Hepatocyte (in vitro differentiated cells): ENCODE measurements around the gene SLCO3A1.

Experiments used
- EZH2 ChIP-seq: fragments of 200-600 bp; sonication (generic); IDR thresholded peaks from 2 replicates; pipeline ENCODE4 v1.6.1; 2016; ENCODE audit warnings: antibody characterized with exemption, mild to moderate bottlenecking, borderline replicate concordance
- TF ChIP-seq, protein P1 (sequence below): fragments of 200-600 bp; sonication (generic); IDR thresholded peaks from 2 replicates; pipeline ENCODE4 v1.5.1; 2016; ENCODE audit warnings: antibody characterized with exemption, mild to moderate bottlenecking; ENCODE audit not compliant: poor library complexity

- no peak for TF ChIP-seq EZH2
- TF ChIP-seq, protein P1, sequence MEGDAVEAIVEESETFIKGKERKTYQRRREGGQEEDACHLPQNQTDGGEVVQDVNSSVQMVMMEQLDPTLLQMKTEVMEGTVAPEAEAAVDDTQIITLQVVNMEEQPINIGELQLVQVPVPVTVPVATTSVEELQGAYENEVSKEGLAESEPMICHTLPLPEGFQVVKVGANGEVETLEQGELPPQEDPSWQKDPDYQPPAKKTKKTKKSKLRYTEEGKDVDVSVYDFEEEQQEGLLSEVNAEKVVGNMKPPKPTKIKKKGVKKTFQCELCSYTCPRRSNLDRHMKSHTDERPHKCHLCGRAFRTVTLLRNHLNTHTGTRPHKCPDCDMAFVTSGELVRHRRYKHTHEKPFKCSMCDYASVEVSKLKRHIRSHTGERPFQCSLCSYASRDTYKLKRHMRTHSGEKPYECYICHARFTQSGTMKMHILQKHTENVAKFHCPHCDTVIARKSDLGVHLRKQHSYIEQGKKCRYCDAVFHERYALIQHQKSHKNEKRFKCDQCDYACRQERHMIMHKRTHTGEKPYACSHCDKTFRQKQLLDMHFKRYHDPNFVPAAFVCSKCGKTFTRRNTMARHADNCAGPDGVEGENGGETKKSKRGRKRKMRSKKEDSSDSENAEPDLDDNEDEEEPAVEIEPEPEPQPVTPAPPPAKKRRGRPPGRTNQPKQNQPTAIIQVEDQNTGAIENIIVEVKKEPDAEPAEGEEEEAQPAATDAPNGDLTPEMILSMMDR = no peak
Measured at GRCh38 chr15:91919014-91919534, 65.6 kb downstream of the SLCO3A1 start.
